Endometrium (tissue), 2 donors: ENCODE data around the gene OPRL1.

Source experiments
- FAIRE-seq: peaks from 2 replicates; lab custom pipeline; 2012; peaks lifted over from hg19 to GRCh38; lab: Jason Lieb, UNC
- donor health status: control.
- donor health status: control.

The OPRL1 gene

DNA sequence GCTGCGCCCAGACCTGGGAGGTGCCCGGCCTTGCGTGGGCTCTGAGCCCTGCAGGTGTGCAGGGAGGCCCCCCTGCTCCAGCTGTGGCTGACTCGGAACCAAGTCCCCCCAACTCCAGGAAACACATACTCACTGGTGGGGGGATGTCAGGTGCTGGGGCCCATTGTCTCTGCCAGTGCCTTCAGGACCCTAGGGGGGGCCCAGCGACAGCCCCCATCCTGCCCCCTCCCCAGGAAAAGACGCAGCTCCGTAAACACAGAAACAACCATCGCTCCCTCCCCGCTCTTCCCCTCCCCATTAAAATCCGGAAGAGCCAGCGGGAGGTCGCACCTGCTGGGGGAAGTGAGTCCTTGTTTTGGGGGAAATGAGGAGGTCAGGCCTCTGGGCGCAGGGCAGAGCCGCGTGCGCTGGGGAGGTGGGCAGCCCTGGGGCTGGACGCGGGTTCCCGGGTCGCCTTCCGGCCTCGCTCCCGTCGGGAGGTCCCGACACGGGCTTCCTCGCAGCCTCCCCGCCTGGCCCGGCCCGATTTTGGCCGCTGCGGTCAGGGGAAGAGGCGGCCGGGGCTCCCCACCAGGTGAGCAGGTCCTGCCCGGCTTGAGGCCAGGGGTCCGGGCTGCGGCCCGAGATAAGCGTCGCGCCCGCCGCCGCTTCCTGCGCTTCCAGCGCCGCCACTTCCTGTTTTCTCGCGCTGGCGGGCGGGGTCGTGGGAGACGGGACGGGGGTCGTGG is 37.7 kb upstream of the OPRL1 start:
- FAIRE-seq = no peak

DNA sequence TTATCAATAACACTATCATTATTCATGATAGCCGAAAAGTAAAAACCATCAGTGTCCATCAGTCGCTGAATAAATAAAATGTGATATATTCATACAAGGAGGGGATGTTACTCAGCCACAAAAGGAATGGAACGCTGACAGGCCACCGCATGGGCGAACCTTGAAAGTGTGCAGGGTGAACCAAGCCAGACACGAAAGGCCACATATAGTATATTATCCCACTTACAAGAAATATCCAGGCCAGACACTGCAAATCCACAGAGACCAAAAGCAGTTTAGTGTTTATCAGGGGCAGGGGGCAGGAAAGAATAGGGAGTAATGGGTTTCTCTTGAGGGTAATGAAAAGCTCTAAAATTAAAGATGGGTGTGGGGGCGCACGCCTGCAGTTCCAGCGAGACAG is 36.1 kb upstream of the OPRL1 start:
- no peak for FAIRE-seq

DNA sequence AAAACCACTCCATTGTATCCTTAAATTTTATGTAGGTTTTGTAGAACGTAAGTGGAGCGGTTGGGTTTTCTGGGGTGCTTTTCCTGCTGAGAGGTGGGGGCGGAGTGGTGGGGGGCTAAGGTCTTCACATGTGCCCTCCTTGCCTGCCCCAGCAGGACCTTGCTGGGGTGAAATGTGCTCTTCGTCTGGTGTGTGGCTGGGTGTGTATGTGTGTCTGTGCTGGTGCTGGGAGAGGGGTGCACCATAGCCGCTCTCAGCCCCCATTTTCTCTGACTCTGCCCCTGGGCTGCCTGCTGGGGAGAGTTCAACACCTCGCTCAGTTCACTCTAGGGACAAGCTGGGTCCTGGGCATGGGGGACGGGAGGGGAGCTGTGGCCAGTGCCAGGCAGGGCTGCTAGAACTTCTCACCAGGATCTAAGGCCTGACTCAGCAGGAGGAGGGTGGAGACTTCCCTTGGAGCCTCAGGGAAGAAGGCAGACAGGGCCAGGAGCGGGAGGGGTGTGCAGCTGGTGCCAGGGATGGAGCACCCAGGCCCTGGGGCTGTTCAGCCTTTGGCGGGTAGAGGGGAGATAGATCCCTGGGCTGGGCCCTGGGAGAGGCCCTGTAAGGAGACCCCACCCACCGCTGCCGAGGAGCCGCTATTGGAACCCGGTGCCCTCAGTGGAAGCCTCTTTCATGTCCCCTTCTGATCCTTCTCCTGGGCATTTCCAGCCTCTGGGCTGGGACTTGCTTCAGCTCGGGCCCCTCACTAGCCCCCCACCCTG is 35.2 kb upstream of the OPRL1 start:
- FAIRE-seq = no peak

DNA sequence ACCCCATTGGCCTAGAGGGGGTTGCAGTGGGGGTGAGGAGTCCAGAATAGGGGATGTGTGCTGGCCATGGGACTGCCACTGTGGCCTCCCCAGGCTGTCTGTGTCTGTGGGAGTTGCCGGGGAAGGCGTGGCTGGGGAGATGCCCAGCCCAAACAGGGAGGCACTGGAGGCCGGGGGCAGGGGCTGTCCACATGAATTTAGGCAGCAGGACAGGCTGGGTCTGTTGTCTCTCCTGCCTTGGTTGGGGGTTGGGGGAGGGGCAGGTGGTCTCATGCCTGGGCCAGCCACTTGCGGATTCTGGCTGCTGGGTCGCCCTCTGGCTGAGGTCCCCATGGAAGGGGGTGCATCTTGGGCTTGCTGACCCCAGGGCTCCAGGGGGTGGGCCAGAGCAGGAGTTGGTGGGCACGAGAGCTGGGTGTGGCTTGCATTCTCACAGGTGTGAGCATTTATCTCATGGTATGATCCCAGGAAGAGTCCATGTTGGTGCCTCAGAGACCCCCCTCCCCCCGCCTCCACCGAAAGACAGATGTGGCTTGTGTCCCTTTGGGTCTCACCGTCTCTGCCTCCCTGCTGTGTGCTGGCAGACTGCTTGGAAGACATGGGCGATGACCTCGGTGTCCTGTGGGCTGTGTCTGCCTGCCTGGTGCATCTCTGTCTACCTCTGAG is 34.4 kb upstream of the OPRL1 start:
- FAIRE-seq = no peak

DNA sequence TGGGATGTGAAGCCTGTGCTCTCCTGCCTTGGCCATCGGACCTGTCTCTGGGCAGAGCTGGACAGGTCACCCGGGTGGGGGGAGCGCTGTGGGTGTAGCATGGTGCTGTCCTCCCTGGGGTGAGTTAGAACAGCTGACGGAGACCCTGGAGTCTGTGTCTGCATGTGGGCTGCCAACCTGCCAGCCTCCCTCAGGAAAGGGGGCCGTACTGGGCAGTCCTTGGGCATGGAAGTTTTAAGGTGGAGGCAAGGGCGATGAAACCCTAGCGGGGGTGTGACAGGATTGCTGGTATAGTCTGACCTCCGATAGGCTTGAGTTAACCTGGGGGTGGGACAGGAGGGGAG is 32.9 kb upstream of the OPRL1 start:
- no peak for FAIRE-seq

DNA sequence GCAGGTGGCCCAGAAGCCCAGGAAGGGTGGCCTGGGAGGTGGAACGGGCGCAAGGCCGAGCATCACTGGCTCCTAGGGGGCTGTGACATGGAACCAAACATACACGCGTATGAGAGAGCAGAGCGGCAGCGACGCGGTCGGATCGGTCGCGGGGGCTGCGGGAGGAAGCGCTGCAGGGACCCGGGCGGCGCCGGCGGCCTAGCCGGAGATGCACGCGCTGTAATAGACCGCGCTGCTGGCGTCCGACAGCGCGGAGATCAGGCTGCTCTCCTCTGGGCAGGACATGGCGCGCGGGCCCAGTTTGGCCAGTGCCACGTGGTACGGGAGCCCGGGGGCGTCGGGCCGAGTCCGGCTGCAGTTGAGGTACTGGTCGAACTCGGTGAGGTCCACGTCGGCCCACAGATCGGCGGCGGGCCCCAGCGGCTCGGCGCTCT is 31.9 kb upstream of the OPRL1 start:
- no peak for FAIRE-seq

DNA sequence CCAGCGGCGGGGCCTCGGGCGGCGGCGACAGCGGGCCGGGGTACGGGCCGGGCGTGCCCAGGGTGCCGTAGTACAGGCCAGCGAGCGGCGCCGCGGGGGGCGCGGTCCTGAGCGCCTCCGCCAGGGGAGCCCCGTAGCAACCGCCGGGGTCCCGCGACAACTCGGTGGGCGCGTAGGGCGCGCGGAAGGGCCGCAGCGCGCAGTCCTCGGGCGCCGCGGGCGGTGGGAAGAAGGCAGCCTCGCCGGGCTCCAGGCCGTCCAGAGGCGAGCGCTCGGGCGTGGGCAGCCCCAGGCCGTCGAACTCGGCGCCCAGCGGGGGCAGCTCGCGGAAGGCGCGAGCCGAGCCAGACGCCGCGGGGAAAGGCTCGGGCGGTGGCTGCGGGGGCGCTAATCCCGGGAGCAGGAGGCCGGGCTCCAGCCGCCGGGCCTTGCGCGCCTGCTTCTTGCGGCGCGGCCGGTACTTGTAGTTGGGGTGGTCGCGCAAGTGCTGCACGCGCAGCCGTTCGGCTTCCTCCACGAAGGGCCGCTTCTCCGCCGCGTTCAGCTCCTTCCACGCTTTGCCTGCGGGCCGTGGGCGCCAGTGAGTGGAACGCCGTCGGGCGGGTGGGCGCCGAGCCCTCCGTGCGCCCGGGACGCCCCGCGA is 31.4 kb upstream of the OPRL1 start:
- FAIRE-seq = no peak

DNA sequence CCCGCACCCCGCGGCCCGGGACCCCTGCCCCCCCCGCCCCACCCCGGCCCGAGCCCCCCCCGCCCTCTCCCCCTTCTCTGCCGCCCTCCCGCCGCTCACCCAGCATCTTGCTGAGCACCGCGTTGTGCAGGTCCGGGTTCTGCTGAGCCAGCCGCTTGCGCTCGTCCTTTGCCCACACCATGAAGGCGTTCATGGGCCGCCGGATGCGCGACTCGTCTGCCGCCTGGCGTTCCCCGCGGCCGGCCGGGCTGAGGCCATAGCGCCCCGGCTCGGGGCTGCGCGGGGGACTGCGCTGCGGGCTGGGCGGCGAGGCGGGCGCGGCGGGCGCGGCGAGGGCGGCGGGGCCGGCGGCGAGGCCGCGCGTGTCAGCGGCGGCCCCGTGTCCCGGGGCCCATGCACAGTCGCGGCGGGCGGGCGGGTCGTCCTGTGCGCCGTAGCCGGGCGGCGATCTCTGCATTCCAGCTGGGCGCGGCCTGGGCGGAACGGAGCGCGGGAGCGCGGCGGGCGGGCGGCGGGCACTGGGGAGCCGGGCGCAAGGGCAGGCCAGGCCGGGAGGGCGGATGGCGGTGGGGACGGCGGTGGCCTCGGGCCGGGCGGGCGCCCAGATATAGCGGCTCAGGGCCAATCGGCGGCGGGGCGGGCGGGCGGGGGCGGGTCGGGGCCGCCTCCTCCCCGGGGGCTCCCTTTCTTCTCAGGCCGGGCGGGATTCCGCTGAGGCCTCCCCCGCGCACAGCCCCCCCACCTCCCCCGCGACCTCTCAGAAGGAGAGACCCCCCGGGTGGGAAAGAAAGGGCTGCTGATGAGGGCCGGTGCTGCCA is 30.6 kb upstream of the OPRL1 start, which contains the start of gene SOX18:
Gene SOX18, minus strand, starts transcription at position 580 of the 818 bp plus-strand sequence. Its CDS starts 123 bp downstream, at position 457.
- no peak for FAIRE-seq

DNA sequence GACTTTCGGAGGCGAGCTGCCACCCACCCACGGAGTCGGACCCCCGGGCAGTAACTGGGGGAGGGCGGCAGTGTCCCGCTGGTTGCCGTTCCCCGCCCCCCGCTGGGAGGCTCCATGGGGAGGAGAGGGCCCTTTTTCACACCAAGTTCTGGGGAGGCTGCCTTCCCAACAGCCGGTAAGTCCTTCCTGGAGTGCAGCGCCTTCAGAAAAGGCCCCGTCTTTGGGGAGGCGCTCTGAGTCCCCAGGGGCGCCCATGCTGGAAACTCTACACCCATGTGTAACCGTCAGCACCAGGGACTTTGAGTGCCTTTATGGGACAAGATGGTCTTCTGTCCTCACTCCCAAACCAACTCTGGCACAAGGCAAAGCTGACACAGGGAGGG is 30.0 kb upstream of the OPRL1 start:
- FAIRE-seq = no peak

DNA sequence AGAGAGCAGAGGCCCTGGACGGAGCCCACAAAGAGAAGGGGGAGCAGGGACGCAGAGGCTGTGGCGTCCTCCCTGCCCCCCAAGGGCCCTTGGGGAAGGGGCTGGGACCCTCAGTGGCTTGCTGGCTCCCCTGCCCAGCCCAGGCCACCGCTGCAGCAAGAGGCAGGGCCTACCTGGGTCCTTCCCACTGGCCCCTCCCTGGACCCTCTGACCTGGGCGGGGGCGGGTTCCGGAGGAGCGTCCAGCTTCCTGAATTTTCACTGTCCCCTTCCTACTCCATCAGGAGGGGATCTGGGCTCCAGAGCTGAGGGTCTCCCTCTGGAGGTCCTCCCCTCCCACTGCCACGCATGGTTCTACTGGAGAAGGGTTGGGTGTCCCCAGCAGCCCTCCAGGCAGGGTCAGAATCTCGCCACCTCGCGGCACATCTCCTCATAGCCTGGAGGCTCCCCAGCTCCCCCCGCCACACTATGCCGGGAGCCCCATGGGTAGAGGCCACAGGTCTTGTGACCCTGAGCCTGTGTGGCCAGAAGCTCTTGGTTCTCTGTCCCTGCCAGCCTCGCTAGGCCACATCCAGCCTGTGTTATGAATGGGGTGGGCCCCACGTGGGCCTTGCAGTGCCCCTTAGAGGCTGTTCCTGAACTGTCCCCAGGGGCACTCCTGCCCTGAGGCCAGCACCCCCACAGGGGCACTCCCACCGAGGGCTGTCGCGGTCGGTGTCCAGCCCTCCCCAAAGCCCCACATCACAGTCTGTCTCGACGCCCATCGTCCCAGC is 29.4 kb upstream of the OPRL1 start:
- FAIRE-seq = no peak

DNA sequence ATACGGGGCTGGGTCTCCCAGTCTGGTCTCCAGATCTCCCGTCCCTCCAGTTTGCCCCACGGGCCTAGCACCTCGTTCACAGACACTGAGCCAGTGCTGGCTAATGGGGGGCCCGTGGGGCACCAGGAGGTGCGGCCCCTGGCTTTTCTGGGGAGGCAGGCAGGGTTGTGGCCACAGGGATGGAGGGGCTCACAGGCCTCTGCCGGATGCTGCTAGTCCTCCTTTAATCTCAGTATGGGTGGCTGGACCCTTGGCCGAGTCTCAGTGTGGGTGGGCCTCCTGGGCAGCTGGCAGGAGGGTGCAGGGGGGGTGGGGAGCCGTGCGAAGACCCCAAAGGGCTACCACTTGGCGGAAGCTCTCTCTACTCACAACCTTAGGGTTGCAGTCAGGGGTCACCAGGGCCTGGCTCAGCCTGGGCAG is 28.8 kb upstream of the OPRL1 start:
- FAIRE-seq = no peak

DNA sequence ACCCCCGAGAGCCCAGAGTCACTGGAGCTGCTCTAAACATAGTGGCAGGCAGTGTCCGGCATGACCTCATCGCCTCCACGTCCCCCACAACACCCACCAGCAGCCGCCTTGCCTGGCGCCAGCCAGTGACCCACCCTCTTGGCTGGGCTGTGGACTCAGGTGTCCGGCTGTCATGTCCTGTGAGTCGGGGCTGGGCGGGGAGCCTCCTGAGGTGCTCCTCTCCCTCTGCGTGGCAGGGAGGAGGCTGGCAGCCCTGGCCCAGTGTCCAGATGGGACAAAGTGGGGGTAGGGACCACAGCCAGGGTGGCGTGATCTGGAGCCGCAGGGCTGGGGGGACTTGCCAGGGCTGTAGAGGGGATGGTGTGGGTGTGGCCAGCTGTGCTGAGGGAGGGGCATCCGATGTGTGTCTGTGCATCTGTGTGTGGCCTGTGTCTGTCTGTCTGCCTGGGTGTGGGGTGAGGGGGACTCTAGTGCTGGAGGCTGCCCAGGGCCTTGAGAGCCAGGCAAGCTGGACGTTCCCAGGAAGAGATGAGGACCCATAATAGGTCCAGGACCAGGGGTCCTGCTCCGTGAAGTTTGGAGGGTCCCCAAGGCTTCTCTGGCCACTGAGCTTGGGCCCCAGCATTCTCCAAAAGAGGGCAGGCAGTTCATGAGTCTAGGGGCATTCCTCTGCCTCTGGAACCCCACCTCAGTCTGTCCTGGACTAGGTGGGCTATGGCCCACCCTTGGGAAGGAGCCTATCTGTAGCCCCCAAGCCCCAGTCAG is 28.1 kb upstream of the OPRL1 start:
- FAIRE-seq = no peak

DNA sequence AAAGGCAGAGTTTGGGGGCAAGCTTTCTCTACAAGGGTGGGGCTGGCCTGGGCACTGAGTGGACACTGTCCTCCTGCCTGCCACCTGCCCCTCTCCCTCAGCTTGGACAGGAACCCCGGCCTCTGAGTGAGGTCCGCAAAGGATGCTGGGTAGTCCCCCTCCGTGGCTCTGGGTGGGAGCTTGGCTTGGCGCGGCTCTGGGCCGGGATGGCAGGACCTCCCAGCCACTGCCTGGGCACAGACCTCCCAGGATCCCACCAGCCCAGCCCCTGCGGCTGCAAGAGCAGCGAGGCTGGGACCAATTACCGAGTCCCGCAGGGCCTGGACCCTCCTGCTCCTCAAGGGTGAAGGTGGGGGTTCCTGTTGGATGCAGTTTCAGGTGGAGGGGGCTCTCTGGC is 27.6 kb upstream of the OPRL1 start:
- no peak for FAIRE-seq

DNA sequence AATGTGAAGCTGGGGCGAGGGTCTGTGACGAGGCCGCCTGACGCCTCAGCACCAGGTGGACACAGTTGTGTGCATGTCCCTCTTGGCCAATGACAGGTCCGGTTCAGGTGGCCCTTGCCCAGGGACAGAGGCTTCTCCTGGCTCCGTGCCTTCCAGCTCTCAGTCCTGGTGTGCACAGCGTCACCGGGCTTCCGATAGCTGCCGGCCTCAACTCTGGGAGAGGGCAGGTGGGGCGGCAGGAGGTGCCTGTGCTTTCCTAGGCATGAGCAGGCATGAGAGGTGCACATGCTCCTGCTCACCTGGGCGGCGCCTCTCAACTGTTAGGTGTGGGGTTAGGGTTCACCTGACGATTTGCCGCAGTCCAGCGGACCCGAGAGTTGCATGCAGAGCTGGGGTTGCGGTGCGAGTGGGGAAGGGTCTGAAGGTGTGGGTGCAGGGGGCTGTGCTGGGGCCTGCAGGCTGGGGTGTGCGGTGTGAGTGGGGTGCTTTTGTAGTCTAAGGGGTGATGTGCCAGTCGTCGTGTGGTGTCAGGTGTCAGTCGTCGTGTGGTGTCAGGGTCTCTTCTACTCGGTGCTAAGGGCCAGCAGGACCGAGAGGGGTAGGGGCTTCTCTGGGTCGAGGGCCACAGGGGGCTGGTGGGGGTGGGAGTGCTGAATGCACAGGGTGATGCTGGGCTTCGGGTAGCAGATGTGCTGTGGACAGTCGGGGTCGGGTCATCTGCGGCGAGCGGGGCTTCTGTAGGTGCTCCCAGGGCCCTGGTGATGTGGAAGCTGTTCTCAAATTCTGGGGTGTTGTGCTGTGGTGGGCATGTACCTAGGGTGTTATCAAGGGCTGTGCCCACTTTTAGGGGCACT is 26.7 kb upstream of the OPRL1 start:
- no peak for FAIRE-seq

DNA sequence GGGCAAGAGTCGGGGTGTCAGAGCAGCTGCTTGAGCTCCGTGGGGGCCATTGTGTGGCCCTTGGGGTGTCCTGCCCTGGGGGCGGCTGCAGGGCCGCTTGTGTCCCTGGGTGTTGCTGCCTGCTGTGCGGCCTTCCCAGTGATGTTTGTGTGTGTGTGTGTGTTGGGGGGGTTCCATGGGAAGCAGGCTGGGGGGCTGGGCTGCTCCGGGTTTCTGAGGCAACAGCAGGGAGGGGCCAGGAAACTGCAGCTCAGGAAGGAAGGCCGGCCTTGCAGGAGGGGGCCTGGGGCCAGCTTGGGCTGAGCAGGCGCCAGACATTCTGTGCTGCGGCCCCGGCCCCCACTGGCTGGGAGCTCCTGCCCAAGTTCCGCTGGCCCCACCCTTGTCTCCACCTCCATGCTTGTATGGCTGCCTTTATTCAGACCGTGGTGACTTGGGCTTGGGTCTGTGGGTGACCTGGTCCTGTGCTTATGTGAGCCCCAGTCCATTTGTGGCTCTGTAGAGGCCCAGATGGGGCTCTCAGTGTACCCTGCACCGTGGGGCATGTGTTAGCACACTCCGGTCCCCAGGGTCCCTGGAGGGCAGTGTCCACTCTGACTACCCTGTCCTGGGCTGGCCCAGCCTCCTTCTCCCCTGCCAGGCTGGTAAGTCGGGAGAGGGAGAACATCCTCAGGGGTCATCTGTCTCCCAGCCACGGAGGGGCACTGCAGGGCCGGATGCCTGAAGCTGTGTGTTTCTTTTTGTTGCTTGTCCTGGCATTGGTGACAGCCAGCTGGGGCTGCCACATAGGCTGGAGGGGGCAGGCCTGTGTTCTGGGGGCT is 25.8 kb upstream of the OPRL1 start:
- FAIRE-seq = no peak

DNA sequence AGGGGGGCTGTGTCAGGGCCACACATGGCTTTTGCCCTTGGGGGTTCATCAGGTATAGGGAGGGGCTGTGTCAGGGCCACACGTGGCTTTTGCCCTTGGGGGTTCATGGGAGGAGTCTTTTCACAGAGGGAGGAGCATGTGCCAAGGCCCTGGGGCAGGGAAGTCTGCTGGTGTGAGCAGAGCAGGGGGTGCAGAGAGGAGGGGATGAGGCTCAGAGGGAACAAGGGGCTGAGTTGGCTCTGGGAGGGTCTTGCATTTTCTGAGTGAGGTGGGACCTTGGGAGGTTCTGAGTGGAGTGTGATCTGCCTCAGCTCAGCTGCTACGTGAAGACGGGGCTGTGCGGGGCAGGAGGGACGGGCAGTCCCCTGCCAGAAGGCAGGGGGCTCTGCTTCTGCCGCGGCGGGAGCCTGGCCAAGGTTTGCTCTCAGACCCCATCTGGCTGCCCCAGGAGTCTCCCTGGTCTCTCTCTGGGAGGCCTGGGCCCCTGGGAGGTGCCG is 24.4 kb upstream of the OPRL1 start:
- no peak for FAIRE-seq

DNA sequence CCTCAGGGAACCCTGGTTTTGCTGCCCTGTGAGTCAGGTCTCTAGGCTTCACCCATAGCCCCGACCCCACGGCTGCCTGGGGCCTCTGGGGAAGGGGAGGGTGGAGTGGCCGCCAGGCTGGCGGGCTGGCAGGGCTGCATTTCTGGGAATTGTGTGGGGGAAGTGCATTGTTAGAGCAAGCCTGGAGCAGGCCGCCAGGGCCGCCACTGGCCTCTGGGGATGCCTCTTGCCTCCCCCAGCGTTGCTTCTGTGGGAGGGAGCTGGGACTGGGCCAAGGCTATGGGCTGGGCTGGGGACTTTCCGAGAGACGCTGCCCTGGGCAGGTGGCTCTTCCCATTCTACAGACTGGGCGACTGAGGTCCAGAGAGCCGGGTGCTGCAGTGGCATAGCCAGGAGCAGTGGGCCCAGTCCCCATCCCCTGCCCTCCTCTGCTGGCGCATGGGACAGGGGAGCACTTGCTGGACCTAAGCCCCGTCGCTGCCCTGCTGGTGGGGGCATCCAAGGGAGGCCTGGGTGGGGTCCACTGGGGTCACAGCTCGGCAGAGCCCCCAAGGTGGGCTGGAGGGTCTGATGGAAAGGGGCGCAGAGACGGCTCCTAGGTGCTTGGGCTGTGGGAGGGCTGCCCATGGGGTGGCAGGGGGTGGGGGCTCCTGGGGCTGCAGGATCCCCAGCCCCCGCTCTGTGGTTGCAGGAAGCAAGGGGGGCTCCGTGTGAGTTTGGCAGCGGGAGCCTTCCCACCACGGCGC is 23.8 kb upstream of the OPRL1 start:
- FAIRE-seq = no peak

DNA sequence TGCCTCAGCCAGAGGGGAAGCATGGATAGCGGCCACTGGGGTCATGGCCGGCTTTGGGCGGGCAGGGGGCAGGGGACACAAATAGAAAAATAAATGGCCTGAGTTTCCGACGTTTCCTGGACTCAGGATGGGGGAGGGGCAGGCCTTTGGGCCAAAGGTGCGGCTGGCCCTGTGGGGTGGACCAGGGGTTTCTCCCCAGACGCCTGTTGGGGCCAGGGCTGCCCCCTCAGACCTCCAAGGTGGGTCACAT is 23.3 kb upstream of the OPRL1 start:
- no peak for FAIRE-seq
